Esophagus muscularis mucosa (tissue), 4 donors: ENCODE data around the gene DUSP9. TPM values are rescaled to one million over a fixed set of nuclear protein-coding genes. Genes with fewer than 3 reads are reported as not detected.

Experiments
- DNase-seq: peaks from one replicate; pipeline ENCODE4 v3.0.0-alpha.2; 2017; ENCODE audit errors: extremely low spot score
- H3K27ac ChIP-seq, 4 donors: fragments of 200-600 bp; sonication (generic); replicated peaks in 1 of 4; 1 replicate in 3 of 4; 2 replicates in 1 of 4; pipeline ENCODE4 v1.5.1; 2016 to 2019; ENCODE audit warnings: mild to moderate bottlenecking in 1 of 4
- H3K27me3 ChIP-seq, 4 donors: fragments of 200-600 bp; sonication (generic); one replicate each; pipeline versions ENCODE4 v1.5.1 to v1.6.0; 2016 to 2019
- H3K36me3 ChIP-seq, 4 donors: fragments of 200-600 bp; sonication (generic); one replicate each; pipeline ENCODE4 v1.5.1; 2016 to 2019
- H3K4me1 ChIP-seq, 4 donors: fragments of 200-600 bp; sonication (generic); one replicate each; pipeline ENCODE4 v1.5.1; 2016 to 2019
- H3K4me3 ChIP-seq, 4 donors: fragments of 200-600 bp; sonication (generic); 1 replicate in 2 of 4; 2 replicates in 2 of 4; pipeline ENCODE4 v1.5.1; 2016 to 2019; ENCODE audit warnings: mild to moderate bottlenecking in 4 of 4, moderate library complexity in 1 of 4
- H3K9me3 ChIP-seq, 4 donors: fragments of 200-600 bp; sonication (generic); 1 replicate in 3 of 4; 2 replicates in 1 of 4; pipeline ENCODE4 v1.5.1; 2016 to 2019
- CTCF ChIP-seq, 3 experiments: fragments of 200-600 bp in 2 of 3; fragments of 450-650 bp in 1 of 3; sonication (generic) in 2 of 3; IDR thresholded peaks; one replicate each; pipeline ENCODE4 v1.5.1; 2017 to 2019; ENCODE audit warnings: antibody characterized with exemption in 3 of 3, mild to moderate bottlenecking in 2 of 3, moderate library complexity in 1 of 3
- EP300 ChIP-seq: sonication (generic); formaldehyde crosslinking; IDR thresholded peaks from one replicate; pipeline ENCODE4 v1.6.1; 2017; ENCODE audit warnings: antibody characterized with exemption
- POLR2A ChIP-seq: fragments of 450-650 bp; IDR thresholded peaks from one replicate; pipeline ENCODE4 v1.6.1; 2017; ENCODE audit warnings: antibody characterized with exemption, moderate library complexity, mild to moderate bottlenecking, low read depth
- POLR2AphosphoS5 ChIP-seq, 2 donors: sonication (generic); formaldehyde crosslinking; IDR thresholded peaks; one replicate each; pipeline ENCODE4 v1.6.1; 2017; ENCODE audit warnings: antibody characterized with exemption in 2 of 2
- WGBS: methylation state at CpG from one replicate; pipeline ENCODE4 v1.1.5; 2018; 5-methylcytosine and 5-hydroxymethylcytosine counted together
- intact Hi-C: fragments of 100-400 bp; cut with DNase I; formaldehyde crosslinking; loops from one replicate; pipeline ENCODE4 v1.15.1; 2023
- total RNA-seq, 4 donors: library from RNA; depleted of rRNA; stranded (reverse); fragments of >200 nt; gene quantifications; one replicate each; pipeline versions ENCODE4 v1.1.0 to v1.2.1, GENCODE V29; 2016

DUSP9 gene
- total RNA-seq, 4 donors from 2014 or later, result not detected

- no peak overlapping the region for H3K4me3 ChIP-seq
- no peaks in the 10 kb centered on the region for H3K27me3 ChIP-seq
- H3K36me3 ChIP-seq, result no peaks in the 10 kb centered on the region
- intact Hi-C loops, result loop anchor here (2.0 kb wide), 1 partner anchor 55 kb away; no protein-coding TSS in a partner anchor
- WGBS, result 66% methylated on average over 13 of the region's 14 CpGs
- no peak for DNase-seq
- no peak for TF ChIP-seq POLR2A
- TF ChIP-seq EP300, result no peak
- no peak for TF ChIP-seq POLR2AphosphoS5 (IDR thresholded peaks at IDR 0.05)
- TF ChIP-seq CTCF (IDR thresholded peaks at IDR 0.05), result no peak
- no peak overlapping the region for H3K27ac ChIP-seq
- no peaks in the 10 kb centered on the region for H3K9me3 ChIP-seq
- H3K4me1 ChIP-seq, result peaks cover 7 to 15% (median 12%) of the 10 kb centered on the region in 4 donors
Measured at GRCh38 chrX:153611298-153612095, 35.5 kb upstream of the DUSP9 start.

GRCh38 chrX:153612413-153612812, 34.6 kb upstream of the DUSP9 start:
- WGBS, result 86% methylated on average over 10 of the region's 10 CpGs
- Histone ChIP-seq H3K4me3 (no peak overlapping the region), H3K36me3 (no peaks in the 10 kb centered on the region), H3K4me1 (peaks cover 7 to 15% (median 12%) of the 10 kb centered on the region in 4 donors), H3K9me3 (no peaks in the 10 kb centered on the region), H3K27me3 (peaks cover 0 to 4% (median 1%) of the 10 kb centered on the region in 4 donors), H3K27ac (no peak overlapping the region)
- intact Hi-C loops, result no loop called here
- TF ChIP-seq POLR2AphosphoS5 (IDR thresholded peaks at IDR 0.05), result no peak
- TF ChIP-seq CTCF (IDR thresholded peaks at IDR 0.05), result no peak
- no peak for TF ChIP-seq EP300
- no peak for TF ChIP-seq POLR2A
- DNase-seq, result no peak

GRCh38 chrX:153614818-153615217, 32.2 kb upstream of the DUSP9 start:
- TF ChIP-seq POLR2A, result no peak
- no peak for TF ChIP-seq POLR2AphosphoS5 (IDR thresholded peaks at IDR 0.05)
- TF ChIP-seq EP300, result no peak
- TF ChIP-seq CTCF (IDR thresholded peaks at IDR 0.05), result no peak
- no peak for DNase-seq
- WGBS, result 64% methylated on average over 6 of the region's 6 CpGs
- H3K4me1 ChIP-seq, result peaks cover 5 to 12% (median 8%) of the 10 kb centered on the region in 4 donors
- no peak overlapping the region for H3K27ac ChIP-seq
- intact Hi-C loops, result no loop called here
- H3K9me3 ChIP-seq, result no peaks in the 10 kb centered on the region
- H3K36me3 ChIP-seq, result no peaks in the 10 kb centered on the region
- no peak overlapping the region for H3K4me3 ChIP-seq
- H3K27me3 ChIP-seq, result peaks cover 0 to 7% (median 1%) of the 10 kb centered on the region in 4 donors

- intact Hi-C loops, result no loop called here
- no peaks in the 10 kb centered on the region for H3K9me3 ChIP-seq
- peaks cover 0 to 26% (median 3%) of the 10 kb centered on the region in 4 donors for H3K27me3 ChIP-seq
- DNase-seq, result no peak
- WGBS, result 76% methylated on average over 5 of the region's 5 CpGs
- TF ChIP-seq POLR2AphosphoS5 (IDR thresholded peaks at IDR 0.05) (no peak), CTCF (IDR thresholded peaks at IDR 0.05) (no peak), POLR2A (no peak), EP300 (no peak)
- no peaks in the 10 kb centered on the region for H3K36me3 ChIP-seq
- H3K4me1 ChIP-seq, result no peaks in the 10 kb centered on the region
- H3K27ac ChIP-seq, result no peak overlapping the region
- H3K4me3 ChIP-seq, result no peak overlapping the region
Measured at GRCh38 chrX:153620576-153620975, 26.4 kb upstream of the DUSP9 start.
